AG04450 (cell line): Measurements from ENCODE around the gene COL23A1. TPM values are rescaled to one million over a fixed set of nuclear protein-coding genes. Genes with fewer than 3 reads are reported as not detected.

ENCODE experiments used
- CTCF ChIA-PET: fragments of 300-600, 350-600 bp; formaldehyde crosslinking; extraction: SDS; loops from one replicate; lab custom pipeline; 2022; ENCODE audit warnings: antibody characterized with exemption, inconsistent platforms; lab: Charles Lee
- POLR2A ChIA-PET: fragments of 350-600 bp; formaldehyde crosslinking; extraction: SDS; loops from one replicate; lab custom pipeline; 2021; ENCODE audit warnings: antibody characterized with exemption, inconsistent platforms; lab: Yijun Ruan, JAX
- DNase-seq: peaks from one replicate; pipeline ENCODE4 v3.0.0-alpha.2; 2011; ENCODE audit warnings: low read depth, low spot score
- H3K27ac ChIP-seq: one replicate; pipeline ENCODE4 v1.5.1; 2012; ENCODE audit warnings: low read depth, low read length, control low read depth
- H3K27me3 ChIP-seq: one replicate; pipeline ENCODE4 v1.6.0; 2012; ENCODE audit warnings: low read length; ENCODE audit not compliant: control insufficient read depth, insufficient read depth
- H3K4me3 ChIP-seq: 2 replicates; pipeline ENCODE4 v1.5.1; 2011; ENCODE audit warnings: mild to moderate bottlenecking, low read depth, low read length, control low read depth
- H3K9me3 ChIP-seq: 2 replicates; pipeline ENCODE4 v1.5.1; 2012; ENCODE audit warnings: low read length; ENCODE audit not compliant: control insufficient read depth, insufficient read depth
- CTCF ChIP-seq: IDR thresholded peaks from 2 replicates; pipeline ENCODE4 v1.5.1; 2011; ENCODE audit warnings: low read depth, low read length, control low read depth, inconsistent platforms
- polyA plus RNA-seq: library from polyadenylated mRNA; depleted of rRNA; stranded (reverse); fragments of >200 nt; gene quantifications from 2 replicates; pipeline ENCODE4 v1.2.3, GENCODE V29; 2011

The COL23A1 gene
- polyA plus RNA-seq, 1 experiment, result not detected

- ChIA-PET POLR2A (no interaction called here), CTCF (no interaction called here)
- Histone ChIP-seq H3K27ac (no peak overlapping the region), H3K9me3 (peaks cover 73% of the 10 kb centered on the region), H3K27me3 (no peaks in the 10 kb centered on the region), H3K4me3 (no peak overlapping the region)
- DNase-seq, result no peak
- no peak for TF ChIP-seq CTCF
These were observed 124.8 kb downstream of the COL23A1 start for GRCh38 chr5:178465228-178465860.

- DNase-seq, result no peak
- POLR2A ChIA-PET, result no interaction called here
- no peaks in the 10 kb centered on the region for H3K27me3 ChIP-seq
- CTCF ChIA-PET, result no interaction called here
- H3K9me3 ChIP-seq, result peaks cover 67% of the 10 kb centered on the region
- TF ChIP-seq CTCF, result no peak
- H3K27ac ChIP-seq, result no peak overlapping the region
- no peak overlapping the region for H3K4me3 ChIP-seq
These were observed 125.7 kb downstream of the COL23A1 start for GRCh38 chr5:178464431-178465048.

GRCh38 chr5:178463321-178464155 is 126.7 kb downstream of the COL23A1 start:
- H3K4me3 ChIP-seq, result no peak overlapping the region
- H3K27me3 ChIP-seq, result no peaks in the 10 kb centered on the region
- TF ChIP-seq CTCF, result no peak
- peaks cover 62% of the 10 kb centered on the region for H3K9me3 ChIP-seq
- ChIA-PET CTCF (no interaction called here), POLR2A (no interaction called here)
- DNase-seq, result no peak
- H3K27ac ChIP-seq, result no peak overlapping the region

- DNase-seq, result no peak
- no peak overlapping the region for H3K27ac ChIP-seq
- no peak for TF ChIP-seq CTCF
- H3K4me3 ChIP-seq, result no peak overlapping the region
- H3K27me3 ChIP-seq, result no peaks in the 10 kb centered on the region
- ChIA-PET POLR2A (no interaction called here), CTCF (no interaction called here)
- peaks cover 55% of the 10 kb centered on the region for H3K9me3 ChIP-seq
These were observed 127.4 kb downstream of the COL23A1 start for GRCh38 chr5:178462816-178463215.

- no peak for DNase-seq
- H3K4me3 ChIP-seq, result no peak overlapping the region
- CTCF ChIA-PET, result no interaction called here
These were observed 128.1 kb downstream of the COL23A1 start for GRCh38 chr5:178462076-178462475.

More at GRCh38 chr5:178462076-178462475, 128.1 kb downstream of the COL23A1 start:
- no peak for TF ChIP-seq CTCF
- Histone ChIP-seq H3K9me3 (peaks cover 51% of the 10 kb centered on the region), H3K27ac (no peak overlapping the region), H3K27me3 (no peaks in the 10 kb centered on the region)
- POLR2A ChIA-PET, result no interaction called here
